Spleen (tissue), 7 donors: Measurements from ENCODE around the gene ERMARD.

Experiments used
- POLR2A ChIP-seq, 3 donors: fragments of 450-650 bp; IDR thresholded peaks; one replicate each; pipeline ENCODE4 v1.5.1; 2017; ENCODE audit warnings: antibody characterized with exemption in 3 of 3, mild to moderate bottlenecking in 1 of 3
- POLR2AphosphoS5 ChIP-seq, 3 donors: sonication (generic); formaldehyde crosslinking; IDR thresholded peaks; one replicate each; pipeline ENCODE4 v1.5.1; 2017; ENCODE audit warnings: antibody characterized with exemption in 3 of 3
- TF ChIP-seq, protein P1 (sequence below), 11 experiments: fragments of 200-600 bp in 7 of 11; fragments of 450-650 bp in 4 of 11; sonication (generic) in 4 of 11; IDR thresholded peaks in 8 of 11; conservative IDR thresholded peaks in 3 of 11; 1 replicate in 7 of 11; 2 replicates in 4 of 11; pipeline versions ENCODE4 v1.4.0 to v1.8.0; 2016 to 2021; ENCODE audit warnings: antibody characterized with exemption in 11 of 11, inconsistent platforms in 4 of 11, mild to moderate bottlenecking in 1 of 11
- donor health status: DM: no; HTN: no; CAD: no; lungs with moderate emphysema.
- donor health status: DM: no; HTN: no; CAD: no.
- donor health status: DM: no; HTN: no; CAD: no.

DNA sequence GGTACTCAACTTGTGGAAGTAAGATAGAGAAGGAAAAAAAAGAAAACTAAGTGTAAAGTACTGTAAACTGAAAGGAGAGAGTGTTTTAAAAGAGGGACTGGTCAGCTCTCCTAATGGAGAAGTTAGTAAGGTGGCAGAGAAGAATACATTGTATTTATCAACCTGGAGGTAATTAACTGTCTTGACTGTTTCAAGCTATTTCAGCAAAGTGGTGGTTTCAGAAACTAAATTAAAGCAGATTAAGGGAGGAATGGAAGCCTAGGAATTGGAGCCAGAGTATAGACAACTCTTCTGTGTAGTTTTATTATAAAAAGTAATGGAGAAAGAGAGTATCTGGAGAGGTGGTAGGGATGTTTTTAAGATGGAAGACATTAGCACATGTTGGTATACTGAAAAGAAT lies 24.5 kb upstream of the ERMARD start:
- TF ChIP-seq POLR2A (IDR thresholded peaks at IDR 0.05) (no peak), POLR2AphosphoS5 (IDR thresholded peaks at IDR 0.05) (no peak)
- TF ChIP-seq, protein P1, sequence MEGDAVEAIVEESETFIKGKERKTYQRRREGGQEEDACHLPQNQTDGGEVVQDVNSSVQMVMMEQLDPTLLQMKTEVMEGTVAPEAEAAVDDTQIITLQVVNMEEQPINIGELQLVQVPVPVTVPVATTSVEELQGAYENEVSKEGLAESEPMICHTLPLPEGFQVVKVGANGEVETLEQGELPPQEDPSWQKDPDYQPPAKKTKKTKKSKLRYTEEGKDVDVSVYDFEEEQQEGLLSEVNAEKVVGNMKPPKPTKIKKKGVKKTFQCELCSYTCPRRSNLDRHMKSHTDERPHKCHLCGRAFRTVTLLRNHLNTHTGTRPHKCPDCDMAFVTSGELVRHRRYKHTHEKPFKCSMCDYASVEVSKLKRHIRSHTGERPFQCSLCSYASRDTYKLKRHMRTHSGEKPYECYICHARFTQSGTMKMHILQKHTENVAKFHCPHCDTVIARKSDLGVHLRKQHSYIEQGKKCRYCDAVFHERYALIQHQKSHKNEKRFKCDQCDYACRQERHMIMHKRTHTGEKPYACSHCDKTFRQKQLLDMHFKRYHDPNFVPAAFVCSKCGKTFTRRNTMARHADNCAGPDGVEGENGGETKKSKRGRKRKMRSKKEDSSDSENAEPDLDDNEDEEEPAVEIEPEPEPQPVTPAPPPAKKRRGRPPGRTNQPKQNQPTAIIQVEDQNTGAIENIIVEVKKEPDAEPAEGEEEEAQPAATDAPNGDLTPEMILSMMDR (IDR thresholded peaks at IDR 0.05 in 8 of 11, conservative IDR thresholded peaks at IDR 0.05 in 3 of 11), result no peak
